Stimulated activated CD4-positive, alpha-beta T cell treated with anti-CD3 and anti-CD28 coated beads, TNF-alpha, amount 100 ng/mL, for 48 hours (primary cell): ENCODE results near the gene ERFL.

Source experiments
- DNase-seq, 3 donors: peaks; one replicate each; pipeline ENCODE4 v3.0.0-alpha.2; 2020; ENCODE audit warnings: low read depth in 3 of 3

Gene ERFL

GRCh38 chr19:41913538-41914423, 14.5 kb downstream of the ERFL start:
- no peak for DNase-seq

- DNase-seq, result no peak
These were observed 15.2 kb downstream of the ERFL start for GRCh38 chr19:41912899-41913537.

GRCh38 chr19:41911889-41912731, 16.1 kb downstream of the ERFL start:
- no peak for DNase-seq

GRCh38 chr19:41910992-41911888, 17.0 kb downstream of the ERFL start:
- no peak for DNase-seq

GRCh38 chr19:41910240-41910991, 17.8 kb downstream of the ERFL start:
- DNase-seq, result no peak

GRCh38 chr19:41909706-41910105, 18.5 kb downstream of the ERFL start:
- DNase-seq, result no peak

- no peak for DNase-seq
These were observed 19.4 kb downstream of the ERFL start for GRCh38 chr19:41908724-41909464.

- DNase-seq, result no peak
These were observed 20.1 kb downstream of the ERFL start for GRCh38 chr19:41907994-41908615.

- DNase-seq, result no peak
These were observed 21.2 kb downstream of the ERFL start for GRCh38 chr19:41906916-41907680.

- DNase-seq, result no peak
These were observed 22.0 kb downstream of the ERFL start for GRCh38 chr19:41906271-41906670.

- DNase-seq, result no peak
These were observed 22.8 kb downstream of the ERFL start for GRCh38 chr19:41905273-41906002.

- DNase-seq, result no peak
These were observed 24.0 kb downstream of the ERFL start for GRCh38 chr19:41904118-41904870.

GRCh38 chr19:41903193-41903953, 24.9 kb downstream of the ERFL start:
- DNase-seq, result no peak

GRCh38 chr19:41902594-41902993, 25.7 kb downstream of the ERFL start:
- DNase-seq, result no peak

GRCh38 chr19:41901707-41902360, 26.4 kb downstream of the ERFL start:
- no peak for DNase-seq

- no peak for DNase-seq
These were observed 30.0 kb downstream of the ERFL start for GRCh38 chr19:41898235-41898634.
